H9 (cell line): ENCODE measurements around the gene TRMT112. TPM values are rescaled to one million over a fixed set of nuclear protein-coding genes. Genes with fewer than 3 reads are reported as not detected.

Experiments used
- DNase-seq: peaks from one replicate; pipeline ENCODE4 v3.0.0-alpha.2; 2017
- H2AFZ ChIP-seq: one replicate; pipeline ENCODE4 v1.6.1; 2013; ENCODE audit warnings: mild to moderate bottlenecking, low read length, control low read depth, moderate library complexity
- H2AK5ac ChIP-seq: 2 replicates; pipeline ENCODE4 v1.6.1; 2013; ENCODE audit warnings: low read length, control low read depth, mixed read lengths; ENCODE audit not compliant: insufficient read length
- H2BK120ac ChIP-seq: one replicate; pipeline ENCODE4 v1.6.1; 2013; ENCODE audit warnings: low read depth, mild to moderate bottlenecking, low read length, control low read depth, inconsistent platforms; ENCODE audit not compliant: poor library complexity, severe bottlenecking
- H2BK12ac ChIP-seq: 2 replicates; pipeline ENCODE4 v1.6.1; 2013; ENCODE audit warnings: low read length, control low read depth, mixed read lengths, low read depth; ENCODE audit not compliant: insufficient read length
- H2BK15ac ChIP-seq: 2 replicates; pipeline ENCODE4 v1.6.1; 2013; ENCODE audit warnings: low read depth, low read length, control low read depth
- H2BK20ac ChIP-seq: one replicate; pipeline ENCODE4 v1.6.1; 2013; ENCODE audit warnings: low read depth, mild to moderate bottlenecking, low read length, control low read depth, inconsistent platforms; ENCODE audit not compliant: poor library complexity, severe bottlenecking
- H2BK5ac ChIP-seq: 2 replicates; pipeline ENCODE4 v1.6.1; 2013; ENCODE audit warnings: low read length, control low read depth, mixed read lengths; ENCODE audit not compliant: insufficient read length
- H3K14ac ChIP-seq: 2 replicates; pipeline ENCODE4 v1.6.1; 2013; ENCODE audit warnings: low read length, control low read depth; ENCODE audit not compliant: insufficient read depth
- H3K18ac ChIP-seq: 2 replicates; pipeline ENCODE4 v1.6.1; 2013; ENCODE audit warnings: low read depth, mild to moderate bottlenecking, mixed read lengths, low read length, control low read depth; ENCODE audit not compliant: insufficient read length
- H3K23ac ChIP-seq: 2 replicates; pipeline ENCODE4 v1.6.1; 2013; ENCODE audit warnings: low read length, control low read depth, mixed read lengths, low read depth; ENCODE audit not compliant: insufficient read length
- H3K23me2 ChIP-seq: 2 replicates; pipeline ENCODE4 v1.6.1; 2013; ENCODE audit warnings: low read depth, mild to moderate bottlenecking, mixed read lengths, low read length, control low read depth; ENCODE audit not compliant: insufficient read length, poor library complexity, severe bottlenecking
- H3K27ac ChIP-seq: 2 replicates; pipeline ENCODE4 v1.5.1; 2013; ENCODE audit warnings: low read length, control low read depth, mixed read lengths, low read depth; ENCODE audit not compliant: insufficient read length
- H3K27me3 ChIP-seq: 2 replicates; pipeline ENCODE4 v1.6.1; 2013; ENCODE audit warnings: low read length, control low read depth, inconsistent platforms; ENCODE audit not compliant: insufficient read depth
- H3K4ac ChIP-seq: 2 replicates; pipeline ENCODE4 v1.6.1; 2013; ENCODE audit warnings: low read depth, mild to moderate bottlenecking, control low read depth, inconsistent platforms, low read length, moderate library complexity
- H3K4me1 ChIP-seq: 2 replicates; pipeline ENCODE4 v1.6.1; 2013; ENCODE audit warnings: low read length, control low read depth, inconsistent platforms; ENCODE audit not compliant: insufficient read depth
- H3K4me2 ChIP-seq: 2 replicates; pipeline ENCODE4 v1.6.1; 2013; ENCODE audit warnings: low read length, control low read depth, mixed read lengths; ENCODE audit not compliant: insufficient read length, insufficient read depth
- H3K56ac ChIP-seq: 2 replicates; pipeline ENCODE4 v1.6.1; 2013; ENCODE audit warnings: low read depth, mild to moderate bottlenecking, mixed read lengths, low read length, control low read depth; ENCODE audit not compliant: insufficient read length
- H3K79me1 ChIP-seq: 2 replicates; pipeline ENCODE4 v1.6.1; 2013; ENCODE audit warnings: low read depth, mild to moderate bottlenecking, moderate library complexity, low read length, control low read depth, inconsistent platforms; ENCODE audit not compliant: insufficient read depth, poor library complexity, severe bottlenecking
- H3K79me2 ChIP-seq: 2 replicates; pipeline ENCODE4 v1.6.1; 2013; ENCODE audit warnings: low read length, control low read depth, inconsistent platforms; ENCODE audit not compliant: insufficient read depth
- H3K9ac ChIP-seq: 2 replicates; pipeline ENCODE4 v1.6.1; 2013; ENCODE audit warnings: low read length, control low read depth, mixed read lengths; ENCODE audit not compliant: insufficient read length; ENCODE audit errors: extremely low read depth
- H3K9me3 ChIP-seq: one replicate; pipeline ENCODE4 v1.6.1; 2013; ENCODE audit warnings: low read depth, low read length, inconsistent platforms; ENCODE audit not compliant: control insufficient read depth
- H3T11ph ChIP-seq: one replicate; pipeline ENCODE4 v1.6.1; 2013; ENCODE audit warnings: mild to moderate bottlenecking, low read length, control low read depth, inconsistent platforms
- H4K20me1 ChIP-seq: one replicate; pipeline ENCODE4 v1.6.1; 2013; ENCODE audit not compliant: control insufficient read depth, insufficient read length, insufficient read depth
- H4K5ac ChIP-seq: 2 replicates; pipeline ENCODE4 v1.6.1; 2013; ENCODE audit warnings: low read depth, mild to moderate bottlenecking, mixed read lengths, low read length, control low read depth; ENCODE audit not compliant: insufficient read length
- H4K8ac ChIP-seq: replicated peaks from 2 replicates; pipeline ENCODE4 v1.6.1; 2013; ENCODE audit warnings: low read length, control low read depth, mixed read lengths, low read depth; ENCODE audit not compliant: insufficient read length
- H4K91ac ChIP-seq: 2 replicates; pipeline ENCODE4 v1.6.1; 2013; ENCODE audit warnings: low read depth, mild to moderate bottlenecking, moderate library complexity, mixed read lengths, low read length, control low read depth; ENCODE audit not compliant: insufficient read length
- H3K27ac Mint-ChIP-seq, 3 experiments: 2 replicates in 2 of 3; 3 replicates in 1 of 3; pipeline ENCODE4 v1.8.0; 2020 to 2021; ENCODE audit warnings: mixed read lengths in 3 of 3, mild to moderate bottlenecking in 1 of 3, moderate library complexity in 1 of 3
- H3K27me3 Mint-ChIP-seq: 2 replicates; pipeline ENCODE4 v1.8.0; 2021; ENCODE audit warnings: low read depth, mild to moderate bottlenecking, moderate library complexity, mixed read lengths
- H3K36me3 Mint-ChIP-seq, 3 experiments: 2 replicates in 2 of 3; 3 replicates in 1 of 3; pipeline ENCODE4 v1.8.0; 2020 to 2021; ENCODE audit warnings: low read depth in 3 of 3, mixed read lengths in 3 of 3; ENCODE audit not compliant: insufficient read depth in 1 of 3
- H3K4me1 Mint-ChIP-seq, 2 experiments: 2 replicates each; pipeline ENCODE4 v1.8.0; 2020; ENCODE audit warnings: mixed read lengths in 2 of 2
- H3K4me3 Mint-ChIP-seq, 2 experiments: 2 replicates in 1 of 2; 3 replicates in 1 of 2; pipeline ENCODE4 v1.8.0; 2020 to 2021; ENCODE audit warnings: mild to moderate bottlenecking in 2 of 2, mixed read lengths in 2 of 2, moderate library complexity in 1 of 2
- H3K9me3 Mint-ChIP-seq, 2 experiments: 2 replicates in 1 of 2; 3 replicates in 1 of 2; pipeline ENCODE4 v1.8.0; 2020; ENCODE audit warnings: mild to moderate bottlenecking in 2 of 2, mixed read lengths in 2 of 2, moderate library complexity in 1 of 2
- CTCF ChIP-seq: fragments of 200-600 bp; sonication (generic); conservative IDR thresholded peaks from 3 replicates; pipeline ENCODE4 v1.8.0; 2021; ENCODE audit warnings: antibody characterized with exemption, mild to moderate bottlenecking
- WGBS: extraction: QIAGEN DNeasy Blood & Tissue Kit; methylation state at CpG from one replicate; pipeline ENCODE4 v1.1.7; 2013; ENCODE audit warnings: missing lambda C conversion rate, low lambda C conversion rate, mixed read lengths; ENCODE audit not compliant: insufficient read length; ENCODE audit errors: extremely low coverage; 5-methylcytosine and 5-hydroxymethylcytosine counted together
- total RNA-seq: library from RNA; stranded (reverse); gene quantifications from 2 replicates; pipeline ENCODE4 v1.2.1, GENCODE V29; 2021

Gene TRMT112
- total RNA-seq, 1 experiment from 2014 or later = 315 TPM

- H3K4ac ChIP-seq = no peak overlapping the region
- DNase-seq = no peak
- no peak overlapping the region for H3K18ac ChIP-seq
- no peak overlapping the region for H2BK20ac ChIP-seq
- no peak overlapping the region for H3K27ac Mint-ChIP-seq
- no peak overlapping the region for H4K5ac ChIP-seq
- peaks cover 12% of the 10 kb centered on the region for H3K23me2 ChIP-seq
- H4K20me1 ChIP-seq = peaks cover 2% of the 10 kb centered on the region
- H2BK12ac ChIP-seq = no peak overlapping the region
- no peak overlapping the region for H3K9ac ChIP-seq
- H3K27me3 ChIP-seq = no peaks in the 10 kb centered on the region; the same call in 1 of the 2 replicates
- no peaks in the 10 kb centered on the region for H3K79me1 ChIP-seq
- H3K36me3 Mint-ChIP-seq = peaks cover 12 to 38% (median 30%) of the 10 kb centered on the region in 3 experiments; a peak in 6 of 7 replicates
- no peak overlapping the region for H3T11ph ChIP-seq
- no peak overlapping the region for H2BK5ac ChIP-seq
- H3K9me3 Mint-ChIP-seq = no peaks in the 10 kb centered on the region
- H3K4me3 Mint-ChIP-seq = peak overlapping the region; percentile 10 to 92; a peak in 3 of 5 replicates
- H3K27me3 Mint-ChIP-seq = no peaks in the 10 kb centered on the region
- H3K23ac ChIP-seq = no peak overlapping the region
- no peak overlapping the region for H4K8ac ChIP-seq
- no peak overlapping the region for H2AFZ ChIP-seq
- WGBS = no CpG with 5 or more reads among the region's 13 CpGs
- no peaks in the 10 kb centered on the region for H3K79me2 ChIP-seq
- H3K4me1 Mint-ChIP-seq = peaks cover 15 to 32% of the 10 kb centered on the region in 2 experiments
- no peak overlapping the region for H4K91ac ChIP-seq
- H2BK15ac ChIP-seq = no peak overlapping the region
- no peak overlapping the region for H2BK120ac ChIP-seq
- H3K4me2 ChIP-seq = no peak overlapping the region
- no peak for TF ChIP-seq CTCF
- no peaks in the 10 kb centered on the region for H3K9me3 ChIP-seq
- H3K14ac ChIP-seq = no peak overlapping the region
- no peak overlapping the region for H2AK5ac ChIP-seq
- peaks cover 2% of the 10 kb centered on the region; the same call in 1 of the 2 replicates for H3K4me1 ChIP-seq
- no peak overlapping the region for H3K27ac ChIP-seq
- no peak overlapping the region for H3K56ac ChIP-seq
Measured at GRCh38 chr11:64360448-64360921, 43.1 kb upstream of the TRMT112 start.
